Dedifferentiated amniotic fluid mesenchymal stem cell (primary cell): Measurements from ENCODE around the gene EPS15.
A peak's percentile ranks its signal among the peaks of the same experiment; 100 is the strongest.
"Not testable (repeated sequence)": the region's sequence is repeated elsewhere in the genome, so short reads cannot be mapped to it uniquely, and the experiment has no call there.

Experiments used
- DNase-seq: peaks from one replicate; pipeline ENCODE4 v3.0.0-alpha.2; 2016; ENCODE audit errors: extremely low spot score

Gene EPS15

GRCh38 chr1:51542158-51542953, 23.3 kb upstream of the EPS15 start:
- no peak for DNase-seq

- no peak for DNase-seq
Observed at GRCh38 chr1:51541313-51542050, 22.4 kb upstream of the EPS15 start.

- no peak for DNase-seq
Observed at GRCh38 chr1:51537568-51537967, 18.5 kb upstream of the EPS15 start.

- DNase-seq: peak; percentile 88
Observed at GRCh38 chr1:51535006-51535592, 16.0 kb upstream of the EPS15 start.

GRCh38 chr1:51534447-51534846, 15.4 kb upstream of the EPS15 start:
- no peak for DNase-seq

- no peak for DNase-seq
Observed at GRCh38 chr1:51532853-51533252, 13.8 kb upstream of the EPS15 start.

GRCh38 chr1:51530447-51530846, 11.4 kb upstream of the EPS15 start:
- not testable (repeated sequence) for DNase-seq

GRCh38 chr1:51527144-51527543, 8.1 kb upstream of the EPS15 start:
- DNase-seq: no peak

- peak; percentile 13 for DNase-seq
Observed at GRCh38 chr1:51526248-51526647, 7.2 kb upstream of the EPS15 start.

GRCh38 chr1:51525295-51525694, 6.2 kb upstream of the EPS15 start:
- DNase-seq: peak; percentile 14

GRCh38 chr1:51524817-51525216, 5.8 kb upstream of the EPS15 start:
- peak; percentile 4 for DNase-seq

GRCh38 chr1:51523931-51524330, 4.9 kb upstream of the EPS15 start:
- DNase-seq: no peak

GRCh38 chr1:51520700-51521248, 1.7 kb upstream of the EPS15 start:
- DNase-seq: no peak

GRCh38 chr1:51519865-51520699, 1.0 kb upstream of the EPS15 start:
- DNase-seq: peak; percentile 34

GRCh38 chr1:51518586-51519047, 449 bp downstream of the EPS15 start:
- DNase-seq: no peak

GRCh38 chr1:51518033-51518585, 957 bp downstream of the EPS15 start:
- DNase-seq: no peak

- no peak for DNase-seq
Observed at GRCh38 chr1:51517361-51518032, 1.6 kb downstream of the EPS15 start.

GRCh38 chr1:51516649-51517158, 2.4 kb downstream of the EPS15 start:
- no peak for DNase-seq

GRCh38 chr1:51515982-51516648, 3.0 kb downstream of the EPS15 start:
- DNase-seq: no peak
